ENCODE data around the gene PTK6.

GRCh38 chr20:63495741-63496595 lies 41.2 kb downstream of the PTK6 start:
- TF ChIP-seq POLR2A (IDR thresholded peaks at IDR 0.05), result no peak
- TF ChIP-seq CTCF (IDR thresholded peaks at IDR 0.05), result peak; percentile 89 to 99 (median 97)
- TF ChIP-seq POLR2AphosphoS5 (IDR thresholded peaks at IDR 0.05), result no peak

All from transverse colon (tissue), 4 donors.